ENCODE data around the gene MRTFA.

Gene MRTFA

DNA sequence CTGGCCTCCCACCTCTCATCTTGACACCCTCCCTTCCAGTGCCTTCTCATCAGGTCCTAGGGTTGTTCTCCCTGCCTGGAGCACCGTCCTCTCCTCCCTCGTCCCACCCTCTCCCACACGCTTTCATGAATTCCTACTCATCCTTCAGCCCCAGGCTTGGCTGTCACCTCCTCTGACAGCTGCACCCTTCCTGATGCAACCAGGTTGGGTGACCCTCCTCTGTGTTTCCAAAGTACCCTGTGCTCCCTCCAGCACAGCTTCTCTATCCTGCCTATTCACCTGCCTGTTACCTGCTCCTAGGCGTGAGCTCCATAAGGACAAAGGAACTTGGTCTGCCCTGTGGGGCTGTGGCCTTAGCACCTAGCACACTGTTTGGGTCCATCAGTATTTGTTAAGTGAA is 207.7 kb downstream of the MRTFA start:
- no peak for DNase-seq (ENCODE audit: low read depth)

DNA sequence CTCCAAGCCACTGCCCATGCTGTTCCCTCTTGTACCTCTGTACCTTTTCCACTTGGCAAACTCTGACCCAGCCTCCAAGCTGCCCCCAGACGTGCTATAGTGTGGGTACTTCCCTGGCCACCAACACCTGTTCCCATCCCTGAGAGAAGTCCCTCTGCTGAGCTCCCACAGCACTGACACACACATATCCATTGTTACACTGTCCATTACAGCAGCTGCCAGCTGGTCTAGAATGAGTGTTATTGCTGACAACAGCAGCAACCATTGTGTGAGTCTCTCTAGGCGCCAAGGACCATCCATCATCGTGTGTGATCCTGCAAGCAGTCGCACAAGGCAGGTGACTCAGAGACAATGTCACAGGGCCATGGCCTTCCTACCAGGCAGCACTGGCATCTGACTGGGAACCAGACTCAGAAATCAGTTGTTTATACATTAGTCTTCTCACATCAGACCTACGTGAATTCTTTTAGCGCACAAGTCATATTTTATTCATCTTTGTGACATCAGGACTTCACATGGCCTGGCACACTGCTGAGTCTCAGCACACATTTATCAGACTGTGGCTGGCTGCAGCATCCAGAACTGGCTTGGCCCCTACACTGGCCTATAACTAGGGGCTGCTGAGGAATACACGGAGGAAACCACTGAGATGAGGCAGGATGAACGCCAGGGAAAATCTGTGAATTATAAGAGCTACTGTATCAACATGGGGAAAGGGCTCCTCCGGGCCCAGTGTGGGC is 209.8 kb downstream of the MRTFA start:
- peak; percentile 23 for DNase-seq (ENCODE audit: low read depth)

DNA sequence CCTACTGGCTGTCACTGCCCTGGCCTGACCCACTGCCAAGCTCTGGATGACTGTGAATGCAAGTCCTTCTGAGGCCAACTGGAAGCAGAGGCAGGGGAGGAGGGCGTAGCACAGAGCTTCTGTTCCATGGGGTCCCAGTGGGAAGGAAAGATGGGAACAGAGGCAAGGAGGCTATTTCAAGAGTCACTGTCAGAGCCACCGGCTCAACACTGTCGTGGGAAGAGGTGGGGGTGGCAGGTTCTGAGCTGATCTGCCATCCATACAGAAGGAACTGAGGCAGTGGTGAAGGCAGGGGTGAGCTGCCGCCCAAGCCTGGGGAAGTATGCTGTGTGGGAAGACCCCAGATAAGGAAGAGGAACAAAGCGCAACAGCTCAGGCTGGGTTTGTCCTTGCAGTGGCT is 211.4 kb downstream of the MRTFA start:
- DNase-seq (ENCODE audit: low read depth) = no peak

- DNase-seq (ENCODE audit: low read depth) = no peak
Observed at GRCh38 chr22:40423882-40424640, 212.5 kb downstream of the MRTFA start.

- no peak for DNase-seq (ENCODE audit: low read depth)
Observed at GRCh38 chr22:40423310-40423688, 213.2 kb downstream of the MRTFA start.

DNA sequence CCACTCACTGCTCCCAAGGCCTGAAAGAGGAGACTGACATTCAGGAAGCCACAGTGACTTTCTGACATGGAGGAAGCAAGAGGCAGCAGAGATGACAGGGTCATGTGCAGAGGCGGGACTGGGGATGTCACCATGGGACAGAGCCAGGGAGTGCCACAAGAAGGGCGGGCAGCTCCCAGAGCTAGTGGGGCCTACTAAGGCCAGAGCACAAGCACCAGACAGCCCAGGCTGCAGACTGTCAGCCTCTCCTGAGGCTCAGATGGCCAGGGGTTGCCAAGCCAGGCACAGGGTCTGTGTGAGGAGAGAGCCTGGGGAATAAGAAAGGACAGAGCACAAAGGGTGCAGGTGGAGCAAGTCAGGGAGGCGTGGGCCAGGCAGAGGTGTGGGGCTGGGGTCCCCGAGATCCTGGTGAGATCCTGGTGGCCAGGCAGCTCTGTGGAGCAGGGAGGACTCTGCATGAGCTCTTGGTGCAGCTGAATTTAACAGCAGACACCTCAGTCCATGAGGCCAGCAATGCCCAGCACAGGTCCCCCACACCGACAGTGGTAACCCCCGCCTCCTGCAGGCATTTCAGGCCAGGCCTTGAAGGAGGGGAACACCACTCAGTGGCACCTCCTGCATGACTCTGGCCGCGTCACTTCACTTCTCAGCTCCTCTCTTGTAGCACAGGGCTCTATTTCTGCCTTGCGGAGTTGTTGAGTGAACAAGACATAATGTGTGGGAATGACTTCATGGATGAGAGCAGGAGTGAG is 213.8 kb downstream of the MRTFA start:
- DNase-seq (ENCODE audit: low read depth) = peak; percentile 46

- no peak for DNase-seq (ENCODE audit: low read depth)
Observed at GRCh38 chr22:40421941-40422340, 214.6 kb downstream of the MRTFA start.

GRCh38 chr22:40421082-40421350 is 215.5 kb downstream of the MRTFA start:
- DNase-seq (ENCODE audit: low read depth) = no peak

DNA sequence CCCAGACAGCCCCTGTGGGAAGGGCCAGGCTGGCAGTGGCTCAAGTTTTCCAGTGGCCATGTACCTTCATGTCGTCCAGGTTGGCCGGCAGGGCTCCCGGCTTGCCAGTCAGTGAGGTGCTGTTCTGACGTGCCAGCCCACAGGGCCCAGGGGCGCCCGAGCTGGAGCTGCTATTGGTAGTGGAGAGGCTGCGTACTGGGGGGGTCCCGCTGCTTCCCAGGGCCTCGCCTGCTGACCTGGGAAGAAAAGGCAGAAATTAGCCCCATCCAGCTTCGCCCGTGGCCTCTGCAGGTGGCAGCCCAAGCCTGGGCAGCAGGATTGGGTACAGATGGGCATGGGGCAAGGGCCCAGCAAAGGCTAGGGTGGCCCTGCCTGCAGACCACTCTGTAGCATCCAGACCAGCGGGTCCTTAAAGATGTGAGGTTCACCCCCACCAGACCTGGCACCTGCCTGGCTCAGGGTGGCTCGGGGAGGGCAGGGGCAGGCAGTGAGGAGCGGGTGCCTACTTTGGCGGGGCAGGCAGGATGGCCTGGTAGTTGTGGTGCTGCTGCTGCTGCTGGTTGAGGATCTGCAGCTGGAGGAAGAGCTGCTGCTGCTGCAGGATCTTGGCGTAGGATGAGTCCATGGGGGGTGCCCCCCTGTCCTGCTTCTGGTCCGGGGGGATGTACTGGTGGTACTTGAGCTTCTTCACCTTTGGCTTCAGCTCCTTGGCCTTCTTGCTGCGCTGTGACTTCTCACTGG is 216.0 kb downstream of the MRTFA start:
- no peak for DNase-seq (ENCODE audit: low read depth)

DNA sequence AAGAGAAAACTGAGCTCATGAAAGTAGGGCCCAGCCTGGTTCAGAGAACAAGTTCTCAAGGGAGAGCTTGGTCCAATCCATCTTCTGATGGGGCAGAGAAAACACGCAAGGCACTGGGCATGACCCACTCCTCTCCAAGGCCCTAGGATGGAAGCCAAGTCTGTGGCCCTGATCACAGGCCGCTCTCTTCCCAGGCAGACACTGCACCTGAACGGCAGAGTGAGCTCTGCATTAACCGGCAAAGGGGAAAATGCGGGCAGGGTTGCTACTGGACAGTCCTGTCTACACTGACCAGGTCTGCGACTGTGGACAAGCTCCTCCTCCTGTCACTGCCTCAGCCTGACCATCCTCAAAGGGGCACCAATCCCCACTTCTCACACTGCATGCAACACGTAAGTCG is 216.8 kb downstream of the MRTFA start:
- no peak for DNase-seq (ENCODE audit: low read depth)

GRCh38 chr22:40418366-40419201 is 217.9 kb downstream of the MRTFA start:
- no peak for DNase-seq (ENCODE audit: low read depth)

GRCh38 chr22:40417881-40418280 is 218.6 kb downstream of the MRTFA start:
- DNase-seq (ENCODE audit: low read depth) = no peak

DNA sequence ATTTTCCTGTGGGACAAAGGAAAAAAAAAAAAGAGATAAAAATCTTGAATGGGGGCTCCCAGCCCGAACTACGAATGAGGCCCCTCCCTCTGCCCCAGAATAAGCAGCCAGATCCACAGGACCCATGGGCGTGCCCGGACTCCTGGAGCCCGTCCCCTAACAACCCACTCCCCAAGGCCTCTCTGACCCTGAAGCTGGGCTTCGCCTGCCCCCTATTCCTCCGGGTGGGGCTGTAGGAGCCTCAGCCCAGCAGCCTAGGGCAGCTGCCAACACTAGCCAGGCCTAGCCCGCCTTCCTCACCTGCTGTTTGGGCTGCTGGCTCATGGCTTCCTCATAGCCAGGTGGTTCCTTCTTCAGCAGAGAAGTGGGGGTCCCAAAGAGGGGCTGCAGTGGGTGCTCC is 219.5 kb downstream of the MRTFA start:
- no peak for DNase-seq (ENCODE audit: low read depth)

DNA sequence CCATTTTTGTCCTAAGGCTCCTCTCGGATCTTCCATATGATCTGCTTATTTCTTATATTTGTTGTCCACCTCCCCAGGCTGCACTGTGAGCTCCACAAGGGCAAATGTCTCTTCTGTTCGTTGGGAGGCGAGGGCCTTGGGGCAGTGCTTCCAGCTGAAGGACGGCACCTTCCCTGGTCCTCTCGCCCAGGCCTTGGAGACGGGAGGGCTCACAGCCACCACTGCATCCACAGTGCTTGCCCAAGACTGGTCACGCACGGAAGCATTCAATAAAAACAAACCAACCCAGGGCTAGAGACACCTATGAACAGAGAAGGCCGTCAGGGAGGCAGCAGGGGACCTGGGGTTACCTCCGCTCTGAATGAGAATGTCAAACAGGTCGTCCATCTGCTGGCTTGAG is 219.9 kb downstream of the MRTFA start:
- no peak for DNase-seq (ENCODE audit: low read depth)

DNA sequence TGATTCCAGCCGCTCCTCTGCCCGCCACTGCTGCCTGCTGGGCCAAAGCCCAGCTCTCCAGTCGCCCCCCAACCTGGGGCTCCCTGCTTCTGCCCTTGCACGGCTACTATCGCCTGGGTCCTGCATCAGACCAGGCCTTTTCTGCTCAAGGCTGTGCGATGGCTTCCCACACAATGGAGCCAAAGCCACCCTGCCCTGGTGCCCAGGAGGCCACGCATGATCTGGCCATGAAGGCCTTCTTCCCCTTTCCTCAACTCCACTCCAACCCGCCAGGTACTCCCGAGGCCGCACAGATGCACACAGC is 220.3 kb downstream of the MRTFA start:
- DNase-seq (ENCODE audit: low read depth) = no peak

- DNase-seq (ENCODE audit: low read depth) = no peak
Observed at GRCh38 chr22:40415531-40416266, 220.8 kb downstream of the MRTFA start.

- no peak for DNase-seq (ENCODE audit: low read depth)
Observed at GRCh38 chr22:40414838-40415505, 221.5 kb downstream of the MRTFA start.

DNA sequence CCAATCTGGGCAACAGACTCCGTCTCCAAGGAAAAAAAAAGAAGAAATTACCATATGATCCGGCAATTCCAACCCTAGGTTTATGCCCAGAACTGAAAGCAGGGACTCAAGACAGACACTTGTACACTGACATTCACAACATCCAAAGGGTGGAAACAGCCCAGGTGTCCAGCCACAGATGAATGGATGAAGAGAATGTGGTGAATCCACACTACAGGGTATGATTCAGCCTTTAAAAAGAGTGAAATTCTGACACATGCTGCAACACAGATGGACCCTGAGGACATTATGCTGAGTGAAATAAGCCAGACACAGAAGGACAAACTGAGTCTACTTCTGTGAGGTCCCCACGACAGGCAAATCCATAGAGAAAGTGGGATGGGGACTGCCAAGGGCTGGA is 222.2 kb downstream of the MRTFA start:
- DNase-seq (ENCODE audit: low read depth) = peak; percentile 34

- DNase-seq (ENCODE audit: low read depth) = no peak
Observed at GRCh38 chr22:40413873-40414272, 222.6 kb downstream of the MRTFA start.

- DNase-seq (ENCODE audit: low read depth) = no peak
Observed at GRCh38 chr22:40412441-40412840, 224.1 kb downstream of the MRTFA start.

DNA sequence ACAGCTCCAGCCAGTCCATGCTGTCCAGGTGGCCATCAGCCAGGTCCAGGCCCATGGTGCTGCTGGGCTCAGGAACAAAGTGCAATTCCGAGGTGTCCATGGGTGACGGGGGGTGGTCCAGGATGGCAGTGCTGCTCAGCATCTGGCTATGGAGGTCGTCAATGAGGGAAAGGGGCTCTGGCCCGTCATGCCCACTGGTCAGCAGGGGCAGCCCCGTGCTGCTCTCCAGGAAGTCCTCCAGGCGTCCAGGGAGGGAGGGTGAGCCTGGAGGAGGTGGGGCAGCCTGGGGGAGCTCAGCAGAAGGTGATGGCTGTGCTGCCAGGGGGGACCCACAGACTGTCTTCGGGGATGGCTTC is 225.0 kb downstream of the MRTFA start:
- DNase-seq (ENCODE audit: low read depth) = no peak
